Left lobe of liver (tissue), 2 donors: ENCODE measurements around the gene ZEB2. TPM values are rescaled to one million over a fixed set of nuclear protein-coding genes. Genes with fewer than 3 reads are reported as not detected.

Experiments
- ATAC-seq: fragments of 200-7000 bp; cut with Tn5 transposase; one replicate; pipeline ENCODE4 v1.9.1; 2020; ENCODE audit warnings: mild to moderate bottlenecking, moderate library complexity
- DNase-seq: peaks from one replicate; pipeline ENCODE4 v3.0.0-alpha.2; 2020; ENCODE audit warnings: low spot score
- total RNA-seq: library from RNA; stranded (reverse); gene quantifications from one replicate; pipeline ENCODE4 v1.2.1, GENCODE V29; 2021
- donor health status: DM: no; HTN: no; CAD: no; lungs with moderate emphysema.
- donor health status: DM: no; HTN: yes; CAD: no.

ZEB2 gene
- total RNA-seq, 1 donor from 2014 or later = 19.3 TPM

DNA sequence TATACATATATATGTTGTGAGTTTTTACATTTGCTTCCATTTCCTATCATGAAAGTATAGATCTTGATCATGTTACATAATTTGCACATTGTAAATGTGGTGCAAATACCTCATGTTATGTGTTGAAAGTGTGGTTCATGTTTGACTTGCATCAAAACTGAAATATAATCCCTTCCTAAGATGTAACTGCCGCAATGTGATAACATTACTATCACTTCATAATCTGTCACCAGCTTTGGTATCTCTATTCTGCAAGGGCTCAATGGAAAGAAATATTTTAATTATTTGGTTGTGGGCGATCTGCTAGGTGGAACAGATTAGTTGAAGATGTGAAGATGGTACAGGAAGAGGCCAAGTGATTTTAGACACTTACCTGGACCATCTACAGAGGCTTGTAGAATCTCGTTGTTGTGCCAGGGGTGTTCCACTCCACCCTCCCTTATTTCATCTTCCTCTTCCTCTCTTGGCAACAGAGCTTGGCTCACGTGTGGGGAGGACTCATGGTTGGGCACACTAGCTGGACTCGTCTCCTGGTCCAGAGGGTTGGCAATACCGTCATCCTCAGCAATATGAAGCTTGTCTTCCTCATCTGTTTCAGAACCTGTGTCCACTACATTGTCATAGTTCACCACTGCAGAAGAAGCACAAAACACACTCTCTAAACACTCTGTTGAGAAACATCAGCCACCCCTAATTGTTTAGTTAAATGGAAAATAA is 90.4 kb downstream of the ZEB2 start:
- ATAC-seq (no peak), DNase-seq (no peak)

- DNase-seq = no peak
These were observed 92.9 kb downstream of the ZEB2 start for GRCh38 chr2:144426981-144427479.

GRCh38 chr2:144426355-144426754 is 93.6 kb downstream of the ZEB2 start:
- DNase-seq (no peak), ATAC-seq (no peak)

More at GRCh38 chr2:144426981-144427479, 92.9 kb downstream of the ZEB2 start:
- peak; percentile 67 for ATAC-seq

- DNase-seq = no peak
- ATAC-seq = no peak
These were observed 95.2 kb downstream of the ZEB2 start for GRCh38 chr2:144424559-144425240.

GRCh38 chr2:144421606-144422510 is 98.1 kb downstream of the ZEB2 start:
- ATAC-seq (no peak), DNase-seq (no peak)

DNA sequence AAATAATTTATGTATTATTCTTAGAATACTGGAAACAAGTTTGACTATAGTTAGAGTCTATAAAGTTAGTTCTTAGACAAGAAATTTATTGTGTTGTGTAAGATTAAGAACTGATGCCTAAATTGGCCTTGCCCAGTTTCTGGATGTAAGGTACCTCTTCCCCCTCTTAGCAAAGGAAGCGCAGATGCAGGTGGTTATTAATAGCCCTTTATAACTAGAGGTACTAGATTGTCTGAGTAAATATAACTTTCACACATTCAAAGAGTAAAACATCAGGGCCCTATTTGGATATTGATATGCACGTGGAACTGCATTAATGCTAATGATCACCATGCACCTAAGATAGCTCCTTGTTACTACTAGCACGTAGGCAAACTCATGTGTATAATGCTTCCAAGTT is 100.7 kb downstream of the ZEB2 start:
- ATAC-seq = no peak
- no peak for DNase-seq

GRCh38 chr2:144415386-144415785 is 104.5 kb downstream of the ZEB2 start:
- DNase-seq (no peak), ATAC-seq (no peak)

- ATAC-seq (no peak), DNase-seq (no peak)
These were observed 105.5 kb downstream of the ZEB2 start for GRCh38 chr2:144414324-144414845.

DNA sequence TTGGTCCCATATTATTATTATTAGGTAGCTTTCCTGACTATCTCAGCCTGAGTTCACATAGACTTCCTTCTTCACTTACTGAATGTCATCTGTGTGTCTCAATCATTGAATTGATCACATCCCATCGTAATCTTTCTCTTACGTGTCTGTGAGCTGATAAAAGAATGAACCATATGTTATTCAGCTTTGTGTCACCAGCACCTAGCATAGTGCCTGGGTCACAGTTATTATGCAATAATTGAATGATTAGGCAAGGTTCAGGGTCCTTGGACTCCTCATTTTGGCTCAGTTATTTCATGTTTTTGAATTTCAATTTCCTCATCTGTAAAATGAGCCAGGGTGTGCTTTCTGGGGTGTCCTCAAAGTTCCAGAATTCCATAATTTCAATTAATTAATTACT is 107.2 kb downstream of the ZEB2 start:
- DNase-seq = no peak
- peak; percentile 79 for ATAC-seq

GRCh38 chr2:144411473-144411872 is 108.4 kb downstream of the ZEB2 start:
- ATAC-seq (no peak), DNase-seq (no peak)

DNA sequence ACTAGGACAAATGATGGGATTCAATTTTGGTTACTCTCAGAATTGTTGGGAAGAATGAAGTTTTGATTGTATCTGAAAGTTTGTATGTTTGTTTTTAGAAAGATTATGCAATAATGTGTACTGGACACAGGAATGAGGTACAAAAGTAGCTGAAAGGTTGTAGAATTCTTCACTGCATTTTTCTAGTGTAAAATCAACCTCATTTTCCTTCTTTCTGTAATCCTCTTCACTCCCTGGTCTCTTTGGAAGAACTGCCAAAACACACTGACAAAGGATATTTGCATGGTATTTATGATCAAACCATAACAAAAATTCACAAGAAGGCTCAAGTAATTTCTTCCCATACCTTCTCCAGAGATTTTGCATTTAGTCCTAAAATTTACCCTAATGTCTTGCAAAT is 110.7 kb downstream of the ZEB2 start:
- ATAC-seq (no peak), DNase-seq (no peak)

DNA sequence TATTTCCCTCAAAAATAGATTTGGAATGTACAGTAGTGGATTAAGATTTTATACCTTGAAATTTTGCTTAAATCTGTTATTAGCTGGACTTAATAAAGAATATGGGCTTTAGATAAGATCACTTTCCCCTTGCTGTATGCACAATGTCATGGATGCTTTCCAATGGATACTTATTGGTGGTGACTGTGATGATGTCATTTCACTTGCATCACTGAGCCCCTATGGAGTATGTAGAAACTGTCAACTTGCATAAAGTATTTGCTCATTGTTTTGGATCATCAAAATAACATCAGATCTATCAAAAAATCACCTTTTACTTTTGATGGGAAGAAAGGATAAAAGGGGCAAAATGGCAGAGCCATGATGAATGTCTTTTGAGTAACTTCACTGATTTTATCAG is 112.7 kb downstream of the ZEB2 start:
- DNase-seq (no peak), ATAC-seq (no peak)

DNA sequence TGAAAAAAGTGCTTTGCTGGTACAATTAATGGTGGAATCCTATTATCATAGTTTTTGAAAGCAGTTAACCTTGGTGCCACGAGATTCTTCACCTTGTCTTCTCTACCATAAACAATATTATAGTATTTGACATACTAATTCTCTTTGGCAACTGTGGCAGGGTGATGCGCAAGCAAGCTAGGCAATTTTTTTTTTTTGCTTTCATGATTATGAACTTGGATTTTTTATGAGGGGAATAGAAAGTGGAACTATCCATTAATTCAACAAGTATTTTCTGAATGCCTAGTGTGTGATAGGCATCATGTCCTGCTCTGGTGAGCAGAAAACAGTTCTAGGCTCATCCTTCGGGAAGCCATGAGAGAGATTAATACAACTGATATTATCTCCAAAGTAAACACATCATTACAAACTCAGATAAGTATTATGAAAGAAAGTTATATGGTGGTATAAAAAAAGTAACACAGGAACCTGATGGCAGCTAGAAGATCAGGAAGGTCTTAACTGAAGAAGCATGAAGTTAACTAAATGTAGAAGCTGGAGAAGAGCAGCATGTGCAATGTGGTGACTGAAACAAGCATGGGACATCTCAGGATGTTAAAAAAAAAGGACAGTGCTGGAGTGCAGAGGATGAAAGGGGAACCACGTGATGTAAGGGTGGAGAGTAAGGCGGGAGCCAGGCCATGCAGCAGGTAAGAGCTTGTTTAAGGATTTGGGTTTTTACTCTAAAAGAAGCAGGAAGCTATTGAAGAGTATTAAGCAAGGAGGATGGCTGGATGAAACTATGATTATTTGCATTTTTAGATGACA is 113.7 kb downstream of the ZEB2 start:
- ATAC-seq (no peak), DNase-seq (no peak)

- DNase-seq (no peak), ATAC-seq (no peak)
These were observed 114.6 kb downstream of the ZEB2 start for GRCh38 chr2:144405321-144405720.

DNA sequence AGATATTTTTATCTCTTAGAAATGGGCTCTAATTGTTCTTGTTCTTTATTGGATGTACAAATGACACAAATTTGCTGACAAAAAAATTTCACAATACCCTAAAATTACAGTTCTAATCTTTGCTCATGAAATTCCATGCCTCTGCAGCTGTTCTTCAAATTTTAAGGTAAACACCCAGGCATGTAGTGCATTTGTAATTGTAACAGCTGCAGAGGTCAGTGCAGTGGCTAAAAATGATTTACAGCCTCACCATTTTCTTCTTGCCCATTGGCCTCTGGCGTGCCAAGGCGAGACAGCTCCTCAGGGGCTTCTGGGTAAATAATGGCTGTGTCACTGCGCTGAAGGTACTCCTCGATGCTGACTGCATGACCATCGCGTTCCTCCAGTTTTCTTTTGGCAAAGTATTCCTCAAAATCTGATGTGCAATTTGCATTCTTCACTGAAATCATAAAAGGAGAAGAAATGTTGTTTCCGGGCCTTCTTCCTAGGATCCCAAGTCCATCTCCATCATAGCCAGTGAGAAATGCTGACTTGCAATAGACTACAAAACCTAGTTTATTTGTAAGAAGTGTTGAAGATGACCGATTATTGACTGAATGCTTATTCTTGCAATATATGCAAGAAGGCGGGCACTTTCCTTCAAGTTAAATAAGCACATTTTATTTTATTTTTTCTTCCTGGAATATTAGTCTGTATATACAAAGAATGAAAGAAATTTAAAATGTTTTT is 115.2 kb downstream of the ZEB2 start:
- DNase-seq = no peak
- ATAC-seq = no peak

GRCh38 chr2:144403933-144404332 is 116.0 kb downstream of the ZEB2 start:
- ATAC-seq (peak; percentile 99), DNase-seq (peak; percentile 71)

GRCh38 chr2:144402251-144402650 is 117.7 kb downstream of the ZEB2 start:
- DNase-seq (no peak), ATAC-seq (no peak)

- ATAC-seq (no peak), DNase-seq (no peak)
These were observed 118.9 kb downstream of the ZEB2 start for GRCh38 chr2:144401036-144401435.

DNA sequence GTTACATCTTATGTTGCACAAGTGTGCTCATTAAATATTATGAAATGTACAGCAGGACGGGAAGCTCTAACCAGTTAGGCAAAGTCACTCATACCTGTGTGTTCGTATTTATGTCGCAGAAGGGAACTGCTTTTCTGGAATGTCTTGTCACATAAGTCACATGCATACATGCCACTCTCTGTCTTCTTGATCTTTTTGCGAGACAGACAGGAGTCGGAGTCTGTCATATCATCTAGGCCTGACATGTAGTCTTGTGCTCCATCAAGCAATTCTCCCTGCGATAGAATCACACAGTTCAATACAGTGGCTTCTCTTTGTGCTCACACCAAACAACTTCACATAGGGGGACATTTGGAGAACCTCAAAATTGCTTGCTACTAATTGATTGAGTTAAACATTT is 123.6 kb downstream of the ZEB2 start:
- ATAC-seq = no peak

More for the DNA sequence above, 123.6 kb downstream of the ZEB2 start:
- DNase-seq = no peak
